ENCODE measurements around the gene MAPK12. TPM values are rescaled to one million over a fixed set of nuclear protein-coding genes. Genes with fewer than 3 reads are reported as not detected.
A peak's percentile ranks its signal among the peaks of the same experiment; 100 is the strongest.

Gene MAPK12
- total and polyA plus RNA-seq, 10 donors: 3.9 to 11.6 (median 7.9) TPM

- TF ChIP-seq, protein P1, sequence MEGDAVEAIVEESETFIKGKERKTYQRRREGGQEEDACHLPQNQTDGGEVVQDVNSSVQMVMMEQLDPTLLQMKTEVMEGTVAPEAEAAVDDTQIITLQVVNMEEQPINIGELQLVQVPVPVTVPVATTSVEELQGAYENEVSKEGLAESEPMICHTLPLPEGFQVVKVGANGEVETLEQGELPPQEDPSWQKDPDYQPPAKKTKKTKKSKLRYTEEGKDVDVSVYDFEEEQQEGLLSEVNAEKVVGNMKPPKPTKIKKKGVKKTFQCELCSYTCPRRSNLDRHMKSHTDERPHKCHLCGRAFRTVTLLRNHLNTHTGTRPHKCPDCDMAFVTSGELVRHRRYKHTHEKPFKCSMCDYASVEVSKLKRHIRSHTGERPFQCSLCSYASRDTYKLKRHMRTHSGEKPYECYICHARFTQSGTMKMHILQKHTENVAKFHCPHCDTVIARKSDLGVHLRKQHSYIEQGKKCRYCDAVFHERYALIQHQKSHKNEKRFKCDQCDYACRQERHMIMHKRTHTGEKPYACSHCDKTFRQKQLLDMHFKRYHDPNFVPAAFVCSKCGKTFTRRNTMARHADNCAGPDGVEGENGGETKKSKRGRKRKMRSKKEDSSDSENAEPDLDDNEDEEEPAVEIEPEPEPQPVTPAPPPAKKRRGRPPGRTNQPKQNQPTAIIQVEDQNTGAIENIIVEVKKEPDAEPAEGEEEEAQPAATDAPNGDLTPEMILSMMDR (IDR thresholded peaks at IDR 0.05 in 8 of 11, conservative IDR thresholded peaks at IDR 0.05 in 3 of 11): peak; percentile 78 to 91 (median 85)
- TF ChIP-seq POLR2A (IDR thresholded peaks at IDR 0.05) (no peak), POLR2AphosphoS5 (IDR thresholded peaks at IDR 0.05) (peak in 2 of 3 donors; percentile 64 to 69)
- Histone ChIP-seq H3K27ac (peak overlapping the region in 1 of 8 donors; percentile 8), H3K36me3 (peaks cover 3 to 100% (median 72%) of the 10 kb centered on the region in 6 donors), H3K27me3 (replicated peaks in 1 of 7) (no peaks in the 10 kb centered on the region), H3K9me3 (no peaks in the 10 kb centered on the region), H3K4me1 (peaks cover 3 to 60% (median 38%) of the 10 kb centered on the region in 6 donors), H3K4me3 (no peak overlapping the region)
- 57 to 66% (median 62%) methylated on average over 18 to 20 of the region's 20 CpGs for WGBS, 5 donors
- intact Hi-C loops (cut with DNase I; ENCODE audit: low total_unique reads): loop anchor here (5.0 kb wide), 1 partner anchor 58 kb away; no protein-coding TSS in a partner anchor
- peak; percentile 87 for DNase-seq
Observed at GRCh38 chr22:50209893-50210292, 51.6 kb downstream of the MAPK12 start.

DNA sequence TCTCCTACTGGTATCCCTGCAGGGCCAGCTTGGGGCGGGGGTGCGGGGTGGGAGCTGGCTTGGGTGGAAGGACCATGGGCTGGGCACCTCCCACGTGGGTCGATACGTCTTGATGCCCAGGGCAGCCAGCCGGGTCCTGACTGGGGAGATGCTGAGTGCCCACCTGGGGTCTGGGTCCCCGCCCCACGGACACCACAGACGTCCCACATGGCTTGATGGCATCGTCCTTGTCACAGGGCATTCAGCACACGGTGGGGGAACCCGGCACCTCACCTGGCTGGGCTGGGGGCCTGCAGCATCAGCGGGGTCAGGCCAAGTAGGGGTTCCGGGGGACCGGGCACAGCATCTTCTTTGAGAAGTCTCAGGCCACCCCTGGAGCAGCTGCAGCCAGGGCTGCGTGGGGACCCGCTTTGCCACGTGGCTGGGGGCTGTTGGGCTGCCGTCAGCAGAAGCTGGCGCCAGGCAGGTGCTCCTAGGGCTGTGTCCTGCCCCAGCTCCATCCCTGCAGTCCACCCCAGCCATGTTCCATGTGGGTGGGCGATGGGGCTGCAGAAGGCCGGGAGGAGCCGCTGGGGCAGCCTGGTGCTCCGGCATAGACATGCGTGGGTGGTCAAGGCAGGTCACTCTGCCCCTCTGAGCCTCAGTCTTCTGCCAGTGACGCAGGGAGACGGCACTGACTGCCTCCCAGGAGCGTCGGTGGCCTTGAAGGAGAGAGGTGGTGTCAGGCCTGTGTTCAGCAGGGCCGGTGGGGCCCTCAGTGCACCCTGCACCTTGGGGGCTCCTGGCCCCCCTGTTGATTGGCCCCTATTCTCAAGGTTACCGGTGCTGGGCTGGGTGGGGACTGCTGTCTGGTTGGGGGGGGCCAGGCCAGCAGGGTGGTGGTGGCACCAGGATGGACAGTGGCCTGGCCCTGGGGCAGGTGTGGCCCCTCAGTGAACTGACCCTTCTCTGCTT, 52.3 kb downstream of the MAPK12 start:
- WGBS, 5 donors: 81 to 94% (median 85%) methylated on average over 16 to 31 of the region's 31 CpGs
- peaks cover 3 to 66% (median 40%) of the 10 kb centered on the region in 6 donors for H3K4me1 ChIP-seq
- no peaks in the 10 kb centered on the region for H3K9me3 ChIP-seq
- intact Hi-C loops (cut with DNase I; ENCODE audit: low total_unique reads): loop anchor here (5.0 kb wide), 1 partner anchor 57 kb away; no protein-coding TSS in a partner anchor
- H3K4me3 ChIP-seq: no peak overlapping the region
- peaks cover 3 to 100% (median 68%) of the 10 kb centered on the region in 6 donors for H3K36me3 ChIP-seq
- peak; percentile 76 for DNase-seq
- H3K27ac ChIP-seq: peak overlapping the region in 1 of 8 donors; percentile 8
- no peaks in the 10 kb centered on the region for H3K27me3 ChIP-seq (replicated peaks in 1 of 7)
- TF ChIP-seq POLR2AphosphoS5 (IDR thresholded peaks at IDR 0.05) (peak in 2 of 3 donors; percentile 8 to 36), POLR2A (IDR thresholded peaks at IDR 0.05) (no peak)

- no peak overlapping the region for H3K27ac ChIP-seq
- intact Hi-C loops (cut with DNase I; ENCODE audit: low total_unique reads): loop anchor here (5.0 kb wide), 1 partner anchor 56 kb away; no protein-coding TSS in a partner anchor
- H3K4me3 ChIP-seq: no peak overlapping the region
- no peak for DNase-seq
- no peaks in the 10 kb centered on the region for H3K27me3 ChIP-seq (replicated peaks in 1 of 7)
- peaks cover 3 to 74% (median 40%) of the 10 kb centered on the region in 6 donors for H3K4me1 ChIP-seq
- WGBS, 5 donors: 85 to 94% (median 92%) methylated on average over 18 to 22 of the region's 22 CpGs
- H3K9me3 ChIP-seq: no peaks in the 10 kb centered on the region
- H3K36me3 ChIP-seq: peaks cover 3 to 100% (median 61%) of the 10 kb centered on the region in 6 donors
- no peak for TF ChIP-seq POLR2A (IDR thresholded peaks at IDR 0.05)
- TF ChIP-seq, protein P1 (IDR thresholded peaks at IDR 0.05 in 8 of 11, conservative IDR thresholded peaks at IDR 0.05 in 3 of 11): no peak
- no peak for TF ChIP-seq POLR2AphosphoS5 (IDR thresholded peaks at IDR 0.05)
Observed at GRCh38 chr22:50208430-50208938, 53.0 kb downstream of the MAPK12 start.

GRCh38 chr22:50207383-50208140, 53.9 kb downstream of the MAPK12 start:
- Histone ChIP-seq H3K9me3 (no peaks in the 10 kb centered on the region), H3K27ac (peak overlapping the region in 1 of 8 donors; percentile 64), H3K4me3 (no peak overlapping the region), H3K36me3 (peaks cover 3 to 98% (median 52%) of the 10 kb centered on the region in 6 donors), H3K4me1 (peaks cover 3 to 83% (median 45%) of the 10 kb centered on the region in 6 donors), H3K27me3 (replicated peaks in 1 of 7) (no peaks in the 10 kb centered on the region)
- WGBS, 5 donors: 38 to 55% (median 47%) methylated on average over 18 to 23 of the region's 23 CpGs
- intact Hi-C loops (cut with DNase I; ENCODE audit: low total_unique reads): loop anchor here (5.0 kb wide), 1 partner anchor 55 kb away; no protein-coding TSS in a partner anchor
- peak in 2 of 3 donors; percentile 19 to 33 for TF ChIP-seq POLR2AphosphoS5 (IDR thresholded peaks at IDR 0.05)
- TF ChIP-seq, protein P1 (IDR thresholded peaks at IDR 0.05 in 8 of 11, conservative IDR thresholded peaks at IDR 0.05 in 3 of 11): no peak
- peak; percentile 80 for DNase-seq
